Ovary (tissue), 9 donors: ENCODE data around the gene SNAPC2. TPM values are rescaled to one million over a fixed set of nuclear protein-coding genes. Genes with fewer than 3 reads are reported as not detected.
A peak's percentile ranks its signal among the peaks of the same experiment; 100 is the strongest.
"Not testable (repeated sequence)": the region's sequence is repeated elsewhere in the genome, so short reads cannot be mapped to it uniquely, and the experiment has no call there.

Experiments
- DNase-seq, 5 donors: peaks; one replicate each; pipeline ENCODE4 v3.0.0-alpha.2; 2019 to 2020
- H3K27ac ChIP-seq, 2 donors: fragments of 200-600 bp; one replicate each; pipeline versions ENCODE4 v1.5.1 to v1.8.0; 2019 to 2022
- H3K27me3 ChIP-seq: fragments of 200-600 bp; one replicate; pipeline ENCODE4 v1.8.0; 2022
- H3K36me3 ChIP-seq: fragments of 200-600 bp; sonication (generic); one replicate; pipeline ENCODE4 v1.5.1; 2019
- H3K4me1 ChIP-seq: one replicate; pipeline ENCODE4 v1.8.1; 2013; ENCODE audit warnings: mild to moderate bottlenecking, moderate library complexity; ENCODE audit not compliant: insufficient read depth
- H3K4me3 ChIP-seq: fragments of 200-600 bp; sonication (generic); one replicate; pipeline ENCODE4 v1.5.1; 2017
- H3K9me3 ChIP-seq, 2 donors: fragments of 200-600 bp in 1 of 2; sonication (generic) in 1 of 2; one replicate each; pipeline versions ENCODE4 v1.5.1 to v1.8.1; 2013 to 2019; ENCODE audit warnings: mild to moderate bottlenecking in 1 of 2, moderate library complexity in 1 of 2
- CTCF ChIP-seq, 3 donors: fragments of 450-650 bp in 2 of 3; fragments of 200-600 bp in 1 of 3; IDR thresholded peaks; one replicate each; pipeline versions ENCODE4 v1.5.1 to v1.8.0; 2016 to 2022; ENCODE audit warnings: antibody characterized with exemption in 3 of 3, mild to moderate bottlenecking in 1 of 3
- EP300 ChIP-seq: sonication (generic); formaldehyde crosslinking; IDR thresholded peaks from one replicate; pipeline ENCODE4 v1.6.1; 2017; ENCODE audit warnings: antibody characterized with exemption
- POLR2A ChIP-seq: fragments of 450-650 bp; IDR thresholded peaks from one replicate; pipeline ENCODE4 v1.6.1; 2017; ENCODE audit warnings: antibody characterized with exemption, mild to moderate bottlenecking, moderate library complexity
- WGBS, 3 donors: extraction: QIAGEN DNeasy Blood & Tissue Kit in 1 of 3; methylation state at CpG; one replicate each; pipeline versions ENCODE4 v1.1.5 to v1.1.7; 2013 to 2017; 5-methylcytosine and 5-hydroxymethylcytosine counted together
- intact Hi-C, 4 donors: fragments of 100-400 bp; cut with DNase I; formaldehyde crosslinking; loops; one replicate each; pipeline versions ENCODE4 v1.11.0 to v1.15.1; 2022 to 2023
- polyA plus RNA-seq, 2 donors: library from polyadenylated mRNA; stranded (reverse); fragments of 200-250 nt in 1 of 2; fragments of 350-450 nt in 1 of 2; fragmentation: Illumina TruSeq in 1 of 2; extraction: RNeasy Lipid Tissue Mini Kit (QIAGEN cat#74804) in 1 of 2; gene quantifications; one replicate each; pipeline ENCODE4 v1.2.3, GENCODE V29; 2013 to 2014
- total RNA-seq, 7 donors: library from RNA; depleted of rRNA in 2 of 7; stranded (reverse); fragments of >200 nt in 2 of 7; fragmentation: NEBNext Ultra II Directional in 3 of 7; extraction: Animal tissue kit (Norgen Biotek cat#: 25700) in 3 of 7; gene quantifications; one replicate each; pipeline versions ENCODE4 v1.1.0 to v1.2.4, GENCODE V29; 2016 to 2023
- donor health status: DM: no; HTN: no; CAD: no; lungs with moderate emphysema.
- donor health status: DM: no; HTN: no; CAD: no.
- donor health status: Bipolar disorder and iron deficiency.
- donor health status: DM: yes; HTN: yes; CAD: no.
- donor health status: DM: no; HTN: no; CAD: no.
- donor health status: DM: yes; HTN: yes; CAD: no.

Gene SNAPC2
- total and polyA plus RNA-seq, 9 donors = 1.8 to 26.6 (median 16.3) TPM

- DNase-seq = peak in 3 of 5 donors; percentile 17 to 43 (median 33)
- Histone ChIP-seq H3K27me3 (no peaks in the 10 kb centered on the region), H3K4me1 (no peaks in the 10 kb centered on the region), H3K9me3 (no peaks in the 10 kb centered on the region), H3K27ac (no peak within 1 kb of the TSS), H3K4me3 (no peak within 1 kb of the TSS), H3K36me3 (no peaks in the 10 kb centered on the region)
- TF ChIP-seq EP300 (no peak), CTCF (IDR thresholded peaks at IDR 0.05) (no peak), POLR2A (no peak)
- 11 to 21% (median 11%) methylated on average over 25 to 53 of the region's 53 CpGs for WGBS, 3 donors
- intact Hi-C loops = no loop called here
These were observed 31.9 kb upstream of the SNAPC2 start, which contains the start of gene LRRC8E for GRCh38 chr19:7888145-7888825. Gene LRRC8E (plus strand): TSS chr19:7888510. CDS start chr19:7895604, 7,094 bp downstream.

GRCh38 chr19:7888826-7889217 lies 31.3 kb upstream of the SNAPC2 start:
- no peak overlapping the region for H3K27ac ChIP-seq
- TF ChIP-seq POLR2A = no peak
- no peak for TF ChIP-seq CTCF (IDR thresholded peaks at IDR 0.05)
- no peak for TF ChIP-seq EP300
- H3K4me3 ChIP-seq = no peak overlapping the region
- intact Hi-C loops = no loop called here
- 73 to 85% (median 76%) methylated on average over 6 to 8 of the region's 8 CpGs for WGBS, 3 donors
- no peaks in the 10 kb centered on the region for H3K4me1 ChIP-seq
- DNase-seq = no peak
- no peaks in the 10 kb centered on the region for H3K9me3 ChIP-seq
- no peaks in the 10 kb centered on the region for H3K36me3 ChIP-seq
- H3K27me3 ChIP-seq = no peaks in the 10 kb centered on the region

- H3K36me3 ChIP-seq, intact Hi-C loops, H3K27me3 ChIP-seq, H3K4me3 ChIP-seq, H3K4me1 ChIP-seq, DNase-seq, H3K27ac ChIP-seq, H3K9me3 ChIP-seq: not testable (repeated sequence)
- 71 to 73% (median 71%) methylated on average over 18 of the region's 18 CpGs for WGBS, 3 donors
These were observed 26.6 kb upstream of the SNAPC2 start for GRCh38 chr19:7893362-7894101.

GRCh38 chr19:7894612-7895309 lies 25.4 kb upstream of the SNAPC2 start:
- H3K4me1 ChIP-seq = no peaks in the 10 kb centered on the region
- H3K27ac ChIP-seq = no peak overlapping the region
- H3K9me3 ChIP-seq = no peaks in the 10 kb centered on the region
- 30 to 52% (median 35%) methylated on average over 16 to 18 of the region's 18 CpGs for WGBS, 3 donors
- intact Hi-C loops = no loop called here
- TF ChIP-seq EP300 = no peak
- no peak for TF ChIP-seq POLR2A
- no peak for TF ChIP-seq CTCF (IDR thresholded peaks at IDR 0.05)
- no peaks in the 10 kb centered on the region for H3K36me3 ChIP-seq
- no peak for DNase-seq
- H3K4me3 ChIP-seq = no peak overlapping the region
- no peaks in the 10 kb centered on the region for H3K27me3 ChIP-seq
